ENCODE results near the gene SRI. TPM values are rescaled to one million over a fixed set of nuclear protein-coding genes. Genes with fewer than 3 reads are reported as not detected.

SRI gene
- total RNA-seq, 1 donor from 2014 or later = 114 TPM

DNA sequence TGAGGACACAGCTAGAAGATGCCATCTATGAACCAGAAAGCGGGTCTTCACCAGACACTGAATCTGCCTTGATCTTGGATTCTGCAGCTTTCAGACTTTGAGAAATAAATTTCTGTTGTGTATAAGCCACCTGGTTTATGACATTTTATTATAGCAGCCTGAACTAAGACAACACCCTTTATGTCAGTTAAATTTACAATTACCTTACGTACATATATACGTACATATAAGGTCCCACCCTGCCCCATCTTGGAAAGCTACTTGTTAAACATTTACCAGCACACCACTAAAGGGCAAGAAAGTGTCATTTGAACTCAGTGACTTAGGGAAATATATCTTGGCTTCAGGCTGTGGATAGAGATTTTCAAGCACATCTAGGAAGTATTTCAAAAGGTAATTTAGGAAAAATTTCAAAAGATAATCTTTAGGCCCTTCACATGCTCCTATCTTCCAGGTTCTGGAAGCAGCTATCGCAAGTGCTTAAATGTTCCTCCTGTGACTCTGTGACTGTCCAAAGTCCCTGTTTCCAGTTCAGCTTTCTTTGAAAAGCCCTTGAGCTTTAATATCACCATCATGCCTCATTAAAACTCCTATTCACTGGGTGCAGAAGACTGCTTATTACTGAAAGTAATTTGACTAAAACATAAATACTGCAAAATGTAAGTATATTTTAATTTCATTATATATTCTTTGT is 9.6 kb upstream of the SRI start:
- Histone ChIP-seq H3K36me3 (ENCODE audit: control insufficient read depth, insufficient read depth, low read length) (no peaks in the 10 kb centered on the region), H3K4me3 (ENCODE audit: low read depth, low read length) (no peak overlapping the region), H3K27me3 (ENCODE audit: control insufficient read depth, insufficient read depth, low read length) (no peaks in the 10 kb centered on the region)
- DNase-seq (ENCODE audit: low read depth) (no peak), FAIRE-seq (no peak)
- no peak for TF ChIP-seq CTCF (IDR thresholded peaks at IDR 0.05; ENCODE audit: insufficient read depth, low read length, severe bottlenecking)

- no peak for FAIRE-seq
Measured at GRCh38 chr7:88226886-88227516, 7.2 kb upstream of the SRI start.

GRCh38 chr7:88226201-88226600 is 6.4 kb upstream of the SRI start:
- TF ChIP-seq CTCF (IDR thresholded peaks at IDR 0.05; ENCODE audit: insufficient read depth, low read length, severe bottlenecking) = no peak
- Histone ChIP-seq H3K4me3 (ENCODE audit: low read depth, low read length) (no peak overlapping the region), H3K27me3 (ENCODE audit: control insufficient read depth, insufficient read depth, low read length) (no peaks in the 10 kb centered on the region), H3K36me3 (ENCODE audit: control insufficient read depth, insufficient read depth, low read length) (no peaks in the 10 kb centered on the region)
- DNase-seq (ENCODE audit: low read depth) = no peak
- no peak for FAIRE-seq

More at GRCh38 chr7:88226886-88227516, 7.2 kb upstream of the SRI start:
- TF ChIP-seq CTCF (IDR thresholded peaks at IDR 0.05; ENCODE audit: insufficient read depth, low read length, severe bottlenecking) = no peak
- H3K27me3 ChIP-seq (ENCODE audit: control insufficient read depth, insufficient read depth, low read length) = no peaks in the 10 kb centered on the region
- H3K36me3 ChIP-seq (ENCODE audit: control insufficient read depth, insufficient read depth, low read length) = no peaks in the 10 kb centered on the region
- peak; percentile 98 for DNase-seq (ENCODE audit: low read depth)
- H3K4me3 ChIP-seq (ENCODE audit: low read depth, low read length) = no peak overlapping the region

GRCh38 chr7:88224601-88225275 is 4.9 kb upstream of the SRI start:
- H3K36me3 ChIP-seq (ENCODE audit: control insufficient read depth, insufficient read depth, low read length) = no peaks in the 10 kb centered on the region
- FAIRE-seq (no peak), DNase-seq (ENCODE audit: low read depth) (peak; percentile 88)
- no peaks in the 10 kb centered on the region for H3K27me3 ChIP-seq (ENCODE audit: control insufficient read depth, insufficient read depth, low read length)
- TF ChIP-seq CTCF (IDR thresholded peaks at IDR 0.05; ENCODE audit: insufficient read depth, low read length, severe bottlenecking) = no peak
- H3K4me3 ChIP-seq (ENCODE audit: low read depth, low read length) = no peak overlapping the region

- no peak for FAIRE-seq
Measured at GRCh38 chr7:88223265-88223664, 3.4 kb upstream of the SRI start.

More at GRCh38 chr7:88223265-88223664, 3.4 kb upstream of the SRI start:
- Histone ChIP-seq H3K27me3 (ENCODE audit: control insufficient read depth, insufficient read depth, low read length) (no peaks in the 10 kb centered on the region), H3K4me3 (ENCODE audit: low read depth, low read length) (no peak overlapping the region), H3K36me3 (ENCODE audit: control insufficient read depth, insufficient read depth, low read length) (no peaks in the 10 kb centered on the region)
- DNase-seq (ENCODE audit: low read depth) = no peak
- no peak for TF ChIP-seq CTCF (IDR thresholded peaks at IDR 0.05; ENCODE audit: insufficient read depth, low read length, severe bottlenecking)

All from bronchial epithelial cell (primary cell).